ENCODE measurements around the gene ENO2. TPM values are rescaled to one million over a fixed set of nuclear protein-coding genes. Genes with fewer than 3 reads are reported as not detected.
"Not testable (repeated sequence)": the region's sequence is repeated elsewhere in the genome, so short reads cannot be mapped to it uniquely, and the experiment has no call there.

Gene ENO2
- total and polyA plus RNA-seq, 2 donors: 12.1 to 29.3 TPM

DNA sequence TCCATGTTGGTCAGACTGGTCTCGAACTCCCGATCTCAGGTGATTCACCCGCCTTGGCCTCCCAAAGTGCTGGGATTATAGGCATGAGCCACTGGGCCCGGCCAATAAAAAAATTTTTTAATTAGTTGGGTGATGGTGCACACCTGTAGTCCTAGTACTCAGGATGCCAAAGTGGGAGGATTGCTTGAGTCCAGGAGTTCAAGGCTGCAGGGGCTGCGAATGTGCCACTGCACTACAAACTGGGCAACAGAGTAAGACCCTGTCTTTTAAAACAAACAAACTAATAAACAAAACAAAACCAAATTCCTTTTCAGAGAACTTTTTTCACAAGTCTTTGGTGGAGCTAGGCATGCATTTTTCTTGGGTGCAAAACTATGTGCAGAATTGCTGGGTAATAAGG is 31.1 kb upstream of the ENO2 start:
- WGBS: over 99% methylated on average over 5 of the region's 5 CpGs
- no peaks in the 10 kb centered on the region for H3K4me1 ChIP-seq (ENCODE audit: control insufficient read depth in 2 of 2, insufficient read depth in 2 of 2, low read length in 2 of 2)
- no peak overlapping the region for H3K4me3 ChIP-seq (ENCODE audit: low read length in 2 of 2)
- no peak for DNase-seq (ENCODE audit: low read depth in 6 of 9, low spot score in 9 of 9)
- no peaks in the 10 kb centered on the region for H3K27me3 ChIP-seq (ENCODE audit: control insufficient read depth in 2 of 2, insufficient read depth in 1 of 2, low read length in 1 of 2)
- H3K36me3 ChIP-seq (ENCODE audit: control insufficient read depth in 2 of 2, insufficient read depth in 2 of 2, low read length in 1 of 2): peaks cover 9 to 19% of the 10 kb centered on the region in 2 donors
- H3K27ac ChIP-seq (ENCODE audit: low read depth in 1 of 2, low read length in 1 of 2): no peak overlapping the region
- H3K9me3 ChIP-seq (ENCODE audit: control insufficient read depth in 2 of 2, insufficient read depth in 1 of 2, low read length in 1 of 2): no peaks in the 10 kb centered on the region

DNA sequence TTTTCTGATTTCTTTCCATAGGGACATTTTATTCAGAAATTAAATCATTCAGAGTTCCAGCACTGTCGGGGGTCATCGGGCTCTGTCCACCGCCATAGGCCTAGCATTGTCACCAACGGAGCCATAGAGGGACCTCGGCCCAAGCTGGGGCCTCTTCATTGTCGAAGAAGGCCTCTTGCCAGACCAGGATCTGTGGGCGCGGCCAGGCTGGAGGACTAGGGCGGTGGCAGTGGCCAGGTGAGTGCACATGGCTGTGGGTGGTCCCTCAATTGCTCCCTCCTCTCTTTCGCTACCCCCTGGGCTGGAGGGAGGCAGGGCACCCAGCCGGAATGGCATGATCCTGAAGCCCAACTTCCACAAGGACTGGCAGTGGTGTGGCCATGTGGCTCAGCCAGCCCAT is 30.7 kb upstream of the ENO2 start:
- Histone ChIP-seq H3K27ac (ENCODE audit: low read depth in 1 of 2, low read length in 1 of 2) (no peak overlapping the region), H3K36me3 (ENCODE audit: control insufficient read depth in 2 of 2, insufficient read depth in 2 of 2, low read length in 1 of 2) (peaks cover 9 to 19% of the 10 kb centered on the region in 2 donors), H3K27me3 (ENCODE audit: control insufficient read depth in 2 of 2, insufficient read depth in 1 of 2, low read length in 1 of 2) (no peaks in the 10 kb centered on the region), H3K4me1 (ENCODE audit: control insufficient read depth in 2 of 2, insufficient read depth in 2 of 2, low read length in 2 of 2) (no peaks in the 10 kb centered on the region), H3K9me3 (ENCODE audit: control insufficient read depth in 2 of 2, insufficient read depth in 1 of 2, low read length in 1 of 2) (no peaks in the 10 kb centered on the region), H3K4me3 (ENCODE audit: low read length in 2 of 2) (no peak overlapping the region)
- 98% methylated on average over 11 of the region's 11 CpGs for WGBS
- DNase-seq (ENCODE audit: low read depth in 6 of 9, low spot score in 9 of 9): no peak

DNA sequence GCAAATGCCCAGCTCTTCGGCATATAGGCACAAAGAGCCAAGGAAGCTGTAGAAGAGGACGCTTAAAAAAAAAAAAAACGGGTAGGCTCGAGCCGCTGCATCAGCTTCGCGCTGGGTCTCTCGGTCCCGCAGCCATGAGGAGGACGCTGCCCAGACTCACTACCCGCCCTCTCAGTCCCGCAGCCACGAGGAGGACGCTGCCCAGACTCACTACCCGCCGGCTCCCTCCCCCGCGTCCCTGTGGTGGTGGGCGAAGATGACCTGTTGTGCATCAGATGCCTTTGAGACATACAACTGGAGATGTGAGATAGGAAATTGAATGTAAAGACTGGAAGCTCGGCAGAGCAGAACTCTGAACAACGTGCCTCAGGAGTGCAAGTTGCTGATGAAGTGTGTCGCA is 29.8 kb upstream of the ENO2 start:
- no peaks in the 10 kb centered on the region for H3K4me1 ChIP-seq (ENCODE audit: control insufficient read depth in 2 of 2, insufficient read depth in 2 of 2, low read length in 2 of 2)
- no peak overlapping the region for H3K27ac ChIP-seq (ENCODE audit: low read depth in 1 of 2, low read length in 1 of 2)
- no peak for DNase-seq (ENCODE audit: low read depth in 6 of 9, low spot score in 9 of 9)
- no peak overlapping the region for H3K4me3 ChIP-seq (ENCODE audit: low read length in 2 of 2)
- H3K9me3 ChIP-seq (ENCODE audit: control insufficient read depth in 2 of 2, insufficient read depth in 1 of 2, low read length in 1 of 2): no peaks in the 10 kb centered on the region
- WGBS: 94% methylated on average over 22 of the region's 22 CpGs
- H3K27me3 ChIP-seq (ENCODE audit: control insufficient read depth in 2 of 2, insufficient read depth in 1 of 2, low read length in 1 of 2): no peaks in the 10 kb centered on the region
- peaks cover 9 to 19% of the 10 kb centered on the region in 2 donors for H3K36me3 ChIP-seq (ENCODE audit: control insufficient read depth in 2 of 2, insufficient read depth in 2 of 2, low read length in 1 of 2)

DNA sequence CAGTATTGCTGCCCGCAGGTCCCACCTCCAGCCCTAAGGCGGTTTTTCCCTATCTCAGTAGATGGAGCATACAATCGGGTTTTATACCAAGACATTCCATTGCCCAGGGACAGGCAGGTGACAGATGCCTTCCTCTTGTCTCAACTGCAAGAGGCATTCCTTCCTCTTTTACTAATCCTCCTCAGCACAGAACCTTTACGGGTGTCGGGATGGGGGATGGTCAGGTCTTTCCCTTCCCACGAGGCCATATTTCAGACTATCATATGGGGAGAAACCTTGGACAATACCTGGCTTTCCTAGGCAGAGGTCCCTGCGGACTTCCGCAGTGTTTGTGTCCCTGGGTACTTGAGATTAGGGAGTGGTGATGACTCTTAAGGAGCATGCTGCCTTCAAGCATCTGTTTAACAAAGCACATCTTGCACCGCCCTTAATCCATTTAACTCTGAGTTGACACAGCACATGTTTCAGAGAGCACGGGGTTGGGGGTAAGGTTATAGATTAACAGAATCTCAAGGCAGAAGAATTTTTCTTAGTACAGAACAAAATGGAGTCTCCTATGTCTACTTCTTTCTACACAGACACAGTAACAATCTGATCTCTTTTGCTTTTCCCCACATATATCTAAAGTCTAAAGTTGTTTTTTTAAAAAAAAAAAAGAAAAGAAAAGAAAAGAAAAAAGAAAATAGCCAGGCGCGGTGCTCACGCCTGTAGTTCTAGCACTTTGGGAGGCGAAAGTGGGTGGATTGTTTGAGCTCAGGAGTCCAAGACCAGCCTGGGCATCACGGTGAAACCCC is 28.0 kb upstream of the ENO2 start:
- not testable (repeated sequence) for DNase-seq (ENCODE audit: low read depth in 6 of 9, low spot score in 9 of 9); H3K9me3 ChIP-seq (ENCODE audit: control insufficient read depth in 2 of 2, insufficient read depth in 1 of 2, low read length in 1 of 2); H3K27me3 ChIP-seq (ENCODE audit: control insufficient read depth in 2 of 2, insufficient read depth in 1 of 2, low read length in 1 of 2); H3K4me3 ChIP-seq (ENCODE audit: low read length in 2 of 2); H3K27ac ChIP-seq (ENCODE audit: low read depth in 1 of 2, low read length in 1 of 2)
- Histone ChIP-seq H3K36me3 (ENCODE audit: control insufficient read depth in 2 of 2, insufficient read depth in 2 of 2, low read length in 1 of 2) (peaks cover 9 to 19% of the 10 kb centered on the region in 2 donors), H3K4me1 (ENCODE audit: control insufficient read depth in 2 of 2, insufficient read depth in 2 of 2, low read length in 2 of 2) (peaks cover 4 to 10% of the 10 kb centered on the region in 2 donors)
- 81% methylated on average over 12 of the region's 15 CpGs for WGBS

DNA sequence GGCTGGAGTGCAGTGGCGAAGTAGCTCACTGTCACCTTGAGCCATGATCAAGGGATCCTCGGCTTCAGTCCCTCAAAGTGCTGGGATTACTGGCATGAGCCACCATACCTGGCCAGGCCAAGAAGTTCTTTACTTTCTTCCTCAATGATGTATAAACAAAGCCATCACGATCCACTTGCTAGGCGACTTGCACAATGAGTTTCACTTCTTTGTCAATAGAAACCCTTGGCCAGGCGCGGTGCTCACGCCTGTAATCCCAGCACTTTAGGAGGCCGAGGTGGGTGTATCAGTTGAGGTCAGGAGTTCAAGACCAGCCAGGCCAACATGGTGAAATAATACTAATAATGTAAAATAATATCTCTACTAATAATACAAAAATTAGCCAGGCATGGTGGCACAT is 26.9 kb upstream of the ENO2 start:
- Histone ChIP-seq H3K4me1 (ENCODE audit: control insufficient read depth in 2 of 2, insufficient read depth in 2 of 2, low read length in 2 of 2) (peaks cover 8 to 19% of the 10 kb centered on the region in 2 donors), H3K27ac (ENCODE audit: low read depth in 1 of 2, low read length in 1 of 2) (no peak overlapping the region), H3K36me3 (ENCODE audit: control insufficient read depth in 2 of 2, insufficient read depth in 2 of 2, low read length in 1 of 2) (peaks cover 9 to 19% of the 10 kb centered on the region in 2 donors), H3K27me3 (ENCODE audit: control insufficient read depth in 2 of 2, insufficient read depth in 1 of 2, low read length in 1 of 2) (no peaks in the 10 kb centered on the region), H3K9me3 (ENCODE audit: control insufficient read depth in 2 of 2, insufficient read depth in 1 of 2, low read length in 1 of 2) (no peaks in the 10 kb centered on the region), H3K4me3 (ENCODE audit: low read length in 2 of 2) (no peak overlapping the region)
- no peak for DNase-seq (ENCODE audit: low read depth in 6 of 9, low spot score in 9 of 9)
- 95% methylated on average over 8 of the region's 8 CpGs for WGBS

DNA sequence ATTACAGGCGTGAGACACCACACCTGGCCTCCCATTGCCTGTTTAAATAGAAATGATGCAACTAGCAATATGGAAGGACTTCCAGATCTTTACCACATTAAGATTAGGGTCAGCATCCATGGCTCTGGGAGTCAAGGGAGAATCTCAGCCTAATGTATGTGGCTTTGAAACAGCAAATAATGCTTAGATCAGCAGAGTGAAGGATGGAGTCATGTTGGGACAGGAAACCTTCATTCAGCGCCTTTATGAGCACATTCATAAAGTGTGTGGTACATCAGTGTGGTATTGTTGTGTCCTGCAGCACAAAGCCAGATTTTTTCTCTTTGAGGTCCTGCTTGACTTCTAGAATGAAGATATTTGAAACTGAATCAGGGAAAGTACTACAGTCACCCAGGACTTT is 26.0 kb upstream of the ENO2 start:
- peaks cover 9 to 18% of the 10 kb centered on the region in 2 donors for H3K36me3 ChIP-seq (ENCODE audit: control insufficient read depth in 2 of 2, insufficient read depth in 2 of 2, low read length in 1 of 2)
- no peaks in the 10 kb centered on the region for H3K27me3 ChIP-seq (ENCODE audit: control insufficient read depth in 2 of 2, insufficient read depth in 1 of 2, low read length in 1 of 2)
- WGBS: 98% methylated on average over 2 of the region's 2 CpGs
- no peak for DNase-seq (ENCODE audit: low read depth in 6 of 9, low spot score in 9 of 9)
- peaks cover 8 to 19% of the 10 kb centered on the region in 2 donors for H3K4me1 ChIP-seq (ENCODE audit: control insufficient read depth in 2 of 2, insufficient read depth in 2 of 2, low read length in 2 of 2)
- H3K4me3 ChIP-seq (ENCODE audit: low read length in 2 of 2): no peak overlapping the region
- no peak overlapping the region for H3K27ac ChIP-seq (ENCODE audit: low read depth in 1 of 2, low read length in 1 of 2)
- H3K9me3 ChIP-seq (ENCODE audit: control insufficient read depth in 2 of 2, insufficient read depth in 1 of 2, low read length in 1 of 2): no peaks in the 10 kb centered on the region

DNA sequence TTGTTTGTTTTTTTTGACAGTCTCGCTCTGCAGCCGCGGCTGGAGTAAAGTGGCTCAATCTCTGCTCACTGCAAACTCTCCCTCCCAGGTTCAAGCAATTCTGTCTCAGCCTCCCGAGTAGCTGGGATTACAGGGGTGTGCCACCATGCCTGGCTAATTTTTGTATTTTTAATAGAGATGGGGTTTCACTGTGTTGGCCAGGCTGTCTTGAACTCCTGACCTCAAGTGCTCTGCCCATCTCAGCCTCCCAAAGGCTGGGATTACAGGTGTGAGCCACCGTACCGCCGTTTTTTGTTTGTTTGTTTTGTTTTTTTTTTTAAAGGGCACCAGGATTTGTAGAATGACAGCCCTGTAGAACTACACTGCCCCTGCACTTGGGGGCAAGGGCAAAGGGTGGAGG is 25.6 kb upstream of the ENO2 start:
- not testable (repeated sequence) for H3K27me3 ChIP-seq (ENCODE audit: control insufficient read depth in 2 of 2, insufficient read depth in 1 of 2, low read length in 1 of 2); DNase-seq (ENCODE audit: low read depth in 6 of 9, low spot score in 9 of 9); H3K27ac ChIP-seq (ENCODE audit: low read depth in 1 of 2, low read length in 1 of 2); H3K9me3 ChIP-seq (ENCODE audit: control insufficient read depth in 2 of 2, insufficient read depth in 1 of 2, low read length in 1 of 2); H3K4me3 ChIP-seq (ENCODE audit: low read length in 2 of 2)
- peaks cover 8 to 19% of the 10 kb centered on the region in 2 donors for H3K4me1 ChIP-seq (ENCODE audit: control insufficient read depth in 2 of 2, insufficient read depth in 2 of 2, low read length in 2 of 2)
- WGBS: 94% methylated on average over 7 of the region's 7 CpGs
- H3K36me3 ChIP-seq (ENCODE audit: control insufficient read depth in 2 of 2, insufficient read depth in 2 of 2, low read length in 1 of 2): peaks cover 6 to 14% of the 10 kb centered on the region in 2 donors

DNA sequence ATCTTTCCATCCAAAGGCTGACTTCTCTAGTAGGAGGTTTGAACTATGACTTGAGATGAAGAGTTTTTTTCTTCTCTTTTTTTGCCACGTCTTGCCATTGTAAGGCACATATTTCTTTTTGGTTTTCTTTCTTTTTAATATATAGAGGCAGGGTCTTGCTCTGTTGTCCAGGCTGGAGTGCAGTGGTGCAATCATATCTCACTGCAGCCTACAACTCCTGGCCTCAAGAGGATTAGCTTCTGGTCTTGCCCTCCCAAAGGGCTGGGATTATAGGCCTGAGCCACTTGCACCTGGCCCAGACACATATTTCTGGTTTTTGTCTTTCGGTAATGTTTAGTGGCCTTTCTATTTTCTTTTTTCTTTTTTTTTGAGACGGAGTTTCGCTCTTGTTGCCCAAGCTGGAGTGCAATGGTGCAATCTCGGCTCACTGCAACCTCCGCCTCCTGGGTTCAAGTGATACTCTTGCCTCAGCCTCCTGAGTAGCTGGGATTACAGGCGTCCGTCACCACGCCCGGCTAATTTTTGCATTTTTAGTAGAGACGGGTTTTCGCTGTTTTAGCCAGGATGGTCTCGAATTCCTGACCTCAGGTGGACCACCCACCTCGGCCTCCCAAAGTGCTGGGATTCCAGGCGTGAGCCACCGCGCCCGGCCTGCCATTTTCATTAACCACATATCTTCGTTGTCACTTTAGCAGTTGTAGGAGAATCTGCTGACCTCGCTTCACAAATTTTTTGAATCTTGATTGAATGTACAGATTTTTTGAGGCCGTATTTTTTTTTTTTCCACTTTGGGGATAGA is 24.4 kb upstream of the ENO2 start:
- DNase-seq (ENCODE audit: low read depth in 6 of 9, low spot score in 9 of 9); H3K4me3 ChIP-seq (ENCODE audit: low read length in 2 of 2); H3K9me3 ChIP-seq (ENCODE audit: control insufficient read depth in 2 of 2, insufficient read depth in 1 of 2, low read length in 1 of 2); H3K27me3 ChIP-seq (ENCODE audit: control insufficient read depth in 2 of 2, insufficient read depth in 1 of 2, low read length in 1 of 2); H3K36me3 ChIP-seq (ENCODE audit: control insufficient read depth in 2 of 2, insufficient read depth in 2 of 2, low read length in 1 of 2): not testable (repeated sequence)
- Histone ChIP-seq H3K27ac (ENCODE audit: low read depth in 1 of 2, low read length in 1 of 2) (peak overlapping the region in 1 of 2 donors; percentile 90), H3K4me1 (ENCODE audit: control insufficient read depth in 2 of 2, insufficient read depth in 2 of 2, low read length in 2 of 2) (peaks cover 8 to 19% of the 10 kb centered on the region in 2 donors)
- WGBS: 98% methylated on average over 21 of the region's 21 CpGs

All from thymus (tissue), 11 donors.